ENCODE results near the gene IL13.

The IL13 gene

DNA sequence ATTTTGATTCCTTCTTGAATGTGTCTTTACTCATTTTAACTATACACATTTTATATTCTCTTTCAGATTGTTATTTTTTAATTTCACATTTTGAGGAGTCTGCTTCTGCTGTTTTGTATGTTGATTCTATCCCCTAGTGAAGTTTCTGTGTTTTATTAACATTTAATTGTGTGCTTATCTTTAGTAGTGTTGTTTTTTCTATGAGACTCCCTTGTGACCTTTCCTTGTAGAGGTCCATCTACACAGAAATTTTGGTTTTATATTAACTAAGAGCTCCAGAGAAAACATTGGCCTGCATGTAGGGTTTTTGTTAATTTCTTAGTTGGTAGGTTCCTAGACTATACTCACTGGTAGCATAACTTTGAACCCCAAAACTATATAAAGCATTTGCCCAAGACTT, 35.4 kb upstream of the IL13 start:
- Histone ChIP-seq H3K4me2 (ENCODE audit: insufficient read depth, low read length, poor library complexity, severe bottlenecking) (no peak overlapping the region), H3K23ac (ENCODE audit: low read depth, low read length, poor library complexity) (no peak overlapping the region), H3K4me3 (ENCODE audit: low read length in 2 of 2) (no peak overlapping the region), H3K18ac (ENCODE audit: low read length) (no peak overlapping the region), H3K14ac (ENCODE audit: low read length) (no peak overlapping the region), H3K27ac (replicated peaks; ENCODE audit: low read length) (no peak overlapping the region), H3K9me3 (replicated peaks in 1 of 2; ENCODE audit: control insufficient read depth in 2 of 2, insufficient read depth in 1 of 2, low read depth in 1 of 2, low read length in 2 of 2) (no peaks in the 10 kb centered on the region), H2BK120ac (ENCODE audit: low read depth, low read length) (no peak overlapping the region), H2BK15ac (ENCODE audit: low read length) (no peak overlapping the region), H3K27me3 (ENCODE audit: control insufficient read depth in 3 of 3, insufficient read depth in 3 of 3, low read depth in 1 of 3, low read length in 3 of 3) (no peaks in the 10 kb centered on the region), H3K4ac (ENCODE audit: low read length) (no peak overlapping the region), H2BK12ac (ENCODE audit: low read length) (no peak overlapping the region), H2AFZ (ENCODE audit: low read length) (no peak overlapping the region), H3K79me1 (ENCODE audit: low read depth, low read length) (no peaks in the 10 kb centered on the region), H2BK5ac (ENCODE audit: low read length) (no peak overlapping the region), H3K9ac (ENCODE audit: low read depth, low read length, poor library complexity) (no peak overlapping the region), H3K4me1 (ENCODE audit: control insufficient read depth in 2 of 2, insufficient read depth in 1 of 2, low read depth in 1 of 2, low read length in 2 of 2) (no peaks in the 10 kb centered on the region), H4K91ac (ENCODE audit: low read depth, low read length, poor library complexity) (no peak overlapping the region), H3K36me3 (replicated peaks in 1 of 2; ENCODE audit: control insufficient read depth in 2 of 2, insufficient read depth in 2 of 2, low read length in 2 of 2) (peaks cover 0 to 9% of the 10 kb centered on the region in 2 donors), H2AK5ac (ENCODE audit: low read depth, low read length) (no peak overlapping the region), H4K8ac (ENCODE audit: low read depth, low read length) (no peak overlapping the region)
- DNase-seq (ENCODE audit: low spot score) = no peak

DNA sequence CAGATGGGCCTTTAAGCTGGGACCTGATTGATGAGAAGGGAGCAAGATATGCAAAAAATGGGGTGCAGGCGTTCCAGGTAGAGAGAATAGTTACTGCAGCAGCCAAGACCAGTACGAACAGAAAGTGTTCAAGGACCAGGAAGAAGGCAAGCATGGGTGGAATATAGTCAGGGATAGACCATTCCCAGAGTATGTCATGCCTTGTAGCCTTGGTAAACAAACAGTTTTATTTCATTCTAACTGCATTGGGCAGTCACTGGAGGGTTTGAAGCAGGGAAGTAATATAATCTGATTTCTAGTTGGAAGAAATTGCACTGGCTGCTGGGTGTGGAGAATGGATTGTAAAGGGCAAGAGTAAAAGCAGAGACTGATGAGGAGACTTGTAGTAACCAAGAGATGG, 30.5 kb upstream of the IL13 start:
- no peaks in the 10 kb centered on the region for H3K27me3 ChIP-seq (ENCODE audit: control insufficient read depth in 3 of 3, insufficient read depth in 3 of 3, low read depth in 1 of 3, low read length in 3 of 3)
- WGBS, 2 donors (ENCODE audit: extremely low coverage in 2 of 2, insufficient read length in 2 of 2, insufficient replicate concordance in 1 of 2) = no CpG with 5 or more reads among the region's 2 CpGs
- no peaks in the 10 kb centered on the region for H3K4me1 ChIP-seq (ENCODE audit: control insufficient read depth in 2 of 2, insufficient read depth in 1 of 2, low read depth in 1 of 2, low read length in 2 of 2)
- H4K8ac ChIP-seq (ENCODE audit: low read depth, low read length) = no peak overlapping the region
- no peak overlapping the region for H3K14ac ChIP-seq (ENCODE audit: low read length)
- no peak overlapping the region for H3K4ac ChIP-seq (ENCODE audit: low read length)
- H2BK12ac ChIP-seq (ENCODE audit: low read length) = no peak overlapping the region
- no peaks in the 10 kb centered on the region for H3K79me1 ChIP-seq (ENCODE audit: low read depth, low read length)
- H2BK120ac ChIP-seq (ENCODE audit: low read depth, low read length) = no peak overlapping the region
- no peaks in the 10 kb centered on the region for H3K9me3 ChIP-seq (replicated peaks in 1 of 2; ENCODE audit: control insufficient read depth in 2 of 2, insufficient read depth in 1 of 2, low read depth in 1 of 2, low read length in 2 of 2)
- no peak overlapping the region for H4K91ac ChIP-seq (ENCODE audit: low read depth, low read length, poor library complexity)
- H2AFZ ChIP-seq (ENCODE audit: low read length) = no peak overlapping the region
- DNase-seq (ENCODE audit: low spot score) = no peak
- H3K27ac ChIP-seq (replicated peaks; ENCODE audit: low read length) = no peak overlapping the region
- no peak overlapping the region for H2AK5ac ChIP-seq (ENCODE audit: low read depth, low read length)
- no peak overlapping the region for H3K4me3 ChIP-seq (ENCODE audit: low read length in 2 of 2)
- H3K4me2 ChIP-seq (ENCODE audit: insufficient read depth, low read length, poor library complexity, severe bottlenecking) = no peak overlapping the region
- no peaks in the 10 kb centered on the region for H3K36me3 ChIP-seq (replicated peaks in 1 of 2; ENCODE audit: control insufficient read depth in 2 of 2, insufficient read depth in 2 of 2, low read length in 2 of 2)
- H2BK15ac ChIP-seq (ENCODE audit: low read length) = no peak overlapping the region
- no peak overlapping the region for H3K9ac ChIP-seq (ENCODE audit: low read depth, low read length, poor library complexity)
- no peak overlapping the region for H2BK5ac ChIP-seq (ENCODE audit: low read length)
- no peak overlapping the region for H3K18ac ChIP-seq (ENCODE audit: low read length)
- no peak overlapping the region for H3K23ac ChIP-seq (ENCODE audit: low read depth, low read length, poor library complexity)

DNA sequence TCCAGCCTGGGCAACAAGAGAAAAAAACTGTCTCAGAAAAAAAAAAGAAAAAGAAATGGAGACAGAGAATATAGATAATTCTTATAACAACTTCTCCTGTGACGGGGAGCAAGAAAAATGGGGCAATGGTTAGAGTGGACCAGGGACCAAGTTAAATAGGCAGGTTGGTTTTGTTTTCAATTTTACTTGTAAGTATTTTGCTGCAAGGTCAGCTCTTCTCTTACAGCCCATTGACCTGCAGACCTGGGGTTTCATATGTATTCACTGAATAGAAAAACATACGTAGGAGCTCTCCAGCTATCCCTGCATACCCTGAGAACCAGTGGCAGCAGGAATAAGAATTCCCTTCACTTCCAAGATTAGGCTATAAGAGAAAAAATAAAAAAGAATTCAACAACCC, 29.2 kb upstream of the IL13 start:
- no peak overlapping the region for H4K91ac ChIP-seq (ENCODE audit: low read depth, low read length, poor library complexity)
- no peak overlapping the region for H2BK5ac ChIP-seq (ENCODE audit: low read length)
- H3K9ac ChIP-seq (ENCODE audit: low read depth, low read length, poor library complexity) = no peak overlapping the region
- no peaks in the 10 kb centered on the region for H3K4me1 ChIP-seq (ENCODE audit: control insufficient read depth in 2 of 2, insufficient read depth in 1 of 2, low read depth in 1 of 2, low read length in 2 of 2)
- no peak overlapping the region for H3K4me3 ChIP-seq (ENCODE audit: low read length in 2 of 2)
- H3K36me3 ChIP-seq (replicated peaks in 1 of 2; ENCODE audit: control insufficient read depth in 2 of 2, insufficient read depth in 2 of 2, low read length in 2 of 2) = no peaks in the 10 kb centered on the region
- no peak overlapping the region for H3K4ac ChIP-seq (ENCODE audit: low read length)
- H3K79me1 ChIP-seq (ENCODE audit: low read depth, low read length) = no peaks in the 10 kb centered on the region
- no peak overlapping the region for H3K18ac ChIP-seq (ENCODE audit: low read length)
- H2BK120ac ChIP-seq (ENCODE audit: low read depth, low read length) = no peak overlapping the region
- no peak overlapping the region for H2AFZ ChIP-seq (ENCODE audit: low read length)
- no peak for DNase-seq (ENCODE audit: low spot score)
- H3K27ac ChIP-seq (replicated peaks; ENCODE audit: low read length) = no peak overlapping the region
- no peak overlapping the region for H2BK12ac ChIP-seq (ENCODE audit: low read length)
- WGBS, 2 donors (ENCODE audit: extremely low coverage in 2 of 2, insufficient read length in 2 of 2, insufficient replicate concordance in 1 of 2) = no CpG with 5 or more reads among the region's 2 CpGs
- H3K14ac ChIP-seq (ENCODE audit: low read length) = no peak overlapping the region
- H3K23ac ChIP-seq (ENCODE audit: low read depth, low read length, poor library complexity) = no peak overlapping the region
- no peaks in the 10 kb centered on the region for H3K27me3 ChIP-seq (ENCODE audit: control insufficient read depth in 3 of 3, insufficient read depth in 3 of 3, low read depth in 1 of 3, low read length in 3 of 3)
- no peak overlapping the region for H3K4me2 ChIP-seq (ENCODE audit: insufficient read depth, low read length, poor library complexity, severe bottlenecking)
- no peak overlapping the region for H2AK5ac ChIP-seq (ENCODE audit: low read depth, low read length)
- no peak overlapping the region for H2BK15ac ChIP-seq (ENCODE audit: low read length)
- no peaks in the 10 kb centered on the region for H3K9me3 ChIP-seq (replicated peaks in 1 of 2; ENCODE audit: control insufficient read depth in 2 of 2, insufficient read depth in 1 of 2, low read depth in 1 of 2, low read length in 2 of 2)
- no peak overlapping the region for H4K8ac ChIP-seq (ENCODE audit: low read depth, low read length)

DNA sequence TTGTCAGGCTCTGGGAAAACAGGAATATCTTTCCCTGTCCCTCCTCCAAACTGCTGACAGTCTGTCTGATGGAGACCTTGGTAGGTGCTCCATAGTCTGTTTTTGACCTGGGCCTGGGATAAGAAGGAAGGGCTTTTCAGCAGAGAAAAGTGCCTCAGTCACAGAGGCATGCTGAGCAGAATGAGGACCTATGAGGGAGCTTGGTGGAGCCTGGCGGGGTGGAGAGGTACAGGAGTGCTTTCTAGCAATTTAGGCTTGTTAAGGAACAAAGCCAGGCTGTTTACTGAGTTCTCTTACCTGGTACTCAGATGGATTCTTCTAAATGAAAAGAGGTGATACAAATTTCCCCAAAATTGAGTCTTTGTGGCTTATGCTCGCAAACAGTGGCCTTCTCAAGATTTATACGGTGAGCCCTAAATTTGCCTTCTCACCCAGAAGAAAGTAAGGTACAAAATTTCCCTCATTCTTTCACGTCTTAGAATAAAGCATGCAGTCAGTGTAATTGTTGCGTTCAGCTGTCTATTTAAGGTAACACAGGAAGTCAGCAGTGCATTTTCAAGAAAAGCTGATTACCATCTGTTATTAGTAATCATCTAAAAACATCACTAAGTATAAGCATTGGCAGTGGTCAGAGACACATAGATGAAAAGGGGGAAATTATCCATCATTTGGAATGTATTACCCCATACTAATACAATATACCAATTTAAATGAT, 28.6 kb upstream of the IL13 start:
- Histone ChIP-seq H3K18ac (ENCODE audit: low read length) (no peak overlapping the region), H3K27me3 (ENCODE audit: control insufficient read depth in 3 of 3, insufficient read depth in 3 of 3, low read depth in 1 of 3, low read length in 3 of 3) (no peaks in the 10 kb centered on the region), H3K14ac (ENCODE audit: low read length) (no peak overlapping the region), H4K91ac (ENCODE audit: low read depth, low read length, poor library complexity) (no peak overlapping the region), H2BK12ac (ENCODE audit: low read length) (no peak overlapping the region), H2BK120ac (ENCODE audit: low read depth, low read length) (no peak overlapping the region), H3K23ac (ENCODE audit: low read depth, low read length, poor library complexity) (no peak overlapping the region), H3K27ac (replicated peaks; ENCODE audit: low read length) (no peak overlapping the region), H2AK5ac (ENCODE audit: low read depth, low read length) (no peak overlapping the region), H3K9me3 (replicated peaks in 1 of 2; ENCODE audit: control insufficient read depth in 2 of 2, insufficient read depth in 1 of 2, low read depth in 1 of 2, low read length in 2 of 2) (no peaks in the 10 kb centered on the region), H2BK15ac (ENCODE audit: low read length) (no peak overlapping the region), H3K4me1 (ENCODE audit: control insufficient read depth in 2 of 2, insufficient read depth in 1 of 2, low read depth in 1 of 2, low read length in 2 of 2) (no peaks in the 10 kb centered on the region), H3K4me2 (ENCODE audit: insufficient read depth, low read length, poor library complexity, severe bottlenecking) (no peak overlapping the region), H3K9ac (ENCODE audit: low read depth, low read length, poor library complexity) (no peak overlapping the region), H3K4me3 (ENCODE audit: low read length in 2 of 2) (no peak overlapping the region), H3K4ac (ENCODE audit: low read length) (no peak overlapping the region), H3K79me1 (ENCODE audit: low read depth, low read length) (no peaks in the 10 kb centered on the region), H3K36me3 (replicated peaks in 1 of 2; ENCODE audit: control insufficient read depth in 2 of 2, insufficient read depth in 2 of 2, low read length in 2 of 2) (no peaks in the 10 kb centered on the region), H2BK5ac (ENCODE audit: low read length) (no peak overlapping the region), H4K8ac (ENCODE audit: low read depth, low read length) (no peak overlapping the region), H2AFZ (ENCODE audit: low read length) (no peak overlapping the region)
- DNase-seq (ENCODE audit: low spot score) = no peak
- no CpG with 5 or more reads among the region's 5 CpGs for WGBS, 2 donors (ENCODE audit: extremely low coverage in 2 of 2, insufficient read length in 2 of 2, insufficient replicate concordance in 1 of 2)
